Kidney (tissue), 14 donors: ENCODE data around the gene UBR3. TPM values are rescaled to one million over a fixed set of nuclear protein-coding genes. Genes with fewer than 3 reads are reported as not detected.

Experiments
- DNase-seq, 5 donors: peaks; one replicate each; pipeline ENCODE4 v3.0.0-alpha.2; 2013 to 2020
- FAIRE-seq: peaks from 2 replicates; lab custom pipeline; 2012; peaks lifted over from hg19 to GRCh38; lab: Jason Lieb, UNC
- H3K27ac ChIP-seq, 2 donors: one replicate each; pipeline ENCODE4 v1.7.0; 2013; ENCODE audit warnings: low read depth in 2 of 2, low read length in 2 of 2, inconsistent platforms in 1 of 2
- H3K27me3 ChIP-seq: one replicate; pipeline ENCODE4 v1.7.1; 2013; ENCODE audit warnings: low read length, inconsistent platforms; ENCODE audit not compliant: control insufficient read depth, insufficient read depth
- H3K36me3 ChIP-seq, 3 donors: one replicate each; pipeline versions ENCODE4 v1.7.0 to v1.7.1; 2013; ENCODE audit warnings: low read length in 3 of 3, control low read depth in 1 of 3, inconsistent platforms in 1 of 3; ENCODE audit not compliant: insufficient read depth in 3 of 3, control insufficient read depth in 2 of 3
- H3K4me1 ChIP-seq, 3 donors: one replicate each; pipeline versions ENCODE4 v1.7.0 to v1.7.1; 2013; ENCODE audit warnings: low read length in 3 of 3, inconsistent platforms in 1 of 3, low read depth in 1 of 3; ENCODE audit not compliant: control insufficient read depth in 2 of 3, insufficient read depth in 2 of 3
- H3K4me3 ChIP-seq, 3 donors: one replicate each; pipeline versions ENCODE4 v1.7.0 to v1.8.1; 2013; ENCODE audit warnings: low read length in 3 of 3, control low read depth in 1 of 3, inconsistent platforms in 1 of 3
- H3K9ac ChIP-seq, 3 donors: one replicate each; pipeline versions ENCODE4 v1.7.0 to v1.7.1; 2013; ENCODE audit warnings: low read length in 3 of 3, control low read depth in 1 of 3, inconsistent platforms in 1 of 3
- H3K9me3 ChIP-seq, 3 donors: one replicate each; pipeline versions ENCODE4 v1.7.0 to v1.7.1; 2013; ENCODE audit warnings: low read length in 3 of 3, control low read depth in 1 of 3, inconsistent platforms in 1 of 3; ENCODE audit not compliant: control insufficient read depth in 2 of 3, insufficient read depth in 1 of 3
- intact Hi-C: fragments of 100-400 bp; cut with DNase I; formaldehyde crosslinking; loops from one replicate; pipeline ENCODE4 v1.11.1; 2022
- polyA plus RNA-seq: library from polyadenylated mRNA; stranded (reverse); fragments of 350-450 nt; fragmentation: Illumina TruSeq; extraction: RNeasy Lipid Tissue Mini Kit (QIAGEN cat#74804); gene quantifications from one replicate; pipeline ENCODE4 v1.2.3, GENCODE V29; 2014; ENCODE audit warnings: low read depth, low replicate concordance; ENCODE audit not compliant: insufficient read depth
- total RNA-seq: library from RNA; stranded (reverse); fragmentation: NEBNext Ultra II Directional; extraction: Animal tissue kit (Norgen Biotek cat#: 25700); gene quantifications from one replicate; pipeline ENCODE4 v1.2.1, GENCODE V29; 2021
- TF ChIP-seq, protein P1 (sequence below): IDR thresholded peaks from 3 replicates; pipeline ENCODE4 v1.5.1; 2012; ENCODE audit warnings: mild to moderate bottlenecking, moderate library complexity, borderline replicate concordance; ENCODE audit not compliant: insufficient read depth; ENCODE audit errors: extremely low read depth
- donor health status: control.
- donor health status: control.
- donor health status: control.
- donor health status: control.
- donor health status: control.
- donor health status: DM: yes; HTN: yes; CAD: no.
- donor health status: Normal renal cell carcinoma (clear cell type).

UBR3 gene
- total and polyA plus RNA-seq, 2 donors from 2014 or later: 10.2 to 41.0 TPM

DNA sequence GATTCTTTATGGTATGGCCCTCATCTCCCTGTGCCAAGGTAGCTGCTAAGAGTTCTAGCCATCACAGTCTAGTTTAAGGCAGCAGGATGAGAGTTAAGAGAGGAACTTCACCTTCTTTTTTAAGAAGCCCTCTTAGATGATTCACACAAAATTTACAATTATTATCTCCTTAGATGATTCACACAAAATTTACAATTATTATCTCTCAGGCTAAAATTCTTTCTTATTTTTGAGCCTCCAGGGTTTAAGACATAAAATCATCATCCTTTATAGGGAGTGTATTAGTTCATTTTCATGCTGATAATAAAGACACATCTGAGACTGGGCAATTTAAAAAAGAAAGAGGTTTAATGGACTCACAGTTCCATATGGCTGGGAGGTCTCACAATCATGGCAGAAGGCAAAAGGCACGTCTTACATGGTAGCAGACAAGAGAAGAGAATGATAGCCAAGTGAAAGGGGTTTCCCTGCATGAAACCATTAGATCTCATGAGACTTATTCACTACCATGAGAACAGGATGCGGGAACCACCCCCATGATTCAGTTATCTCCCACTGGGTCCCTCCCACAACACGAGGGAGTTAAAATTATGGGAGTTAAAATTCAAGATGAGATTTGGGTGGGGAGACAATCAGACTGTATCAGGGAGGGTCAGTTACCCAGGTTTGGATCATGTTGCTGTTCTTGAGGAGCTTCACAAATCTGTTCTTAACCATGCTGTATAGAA lies 217.7 kb downstream of the UBR3 start:
- DNase-seq: no peak
- Histone ChIP-seq H3K9me3 (no peaks in the 10 kb centered on the region), H3K36me3 (peaks cover 0 to 6% (median 2%) of the 10 kb centered on the region in 3 donors), H3K4me3 (no peak overlapping the region), H3K4me1 (no peaks in the 10 kb centered on the region), H3K27ac (no peak overlapping the region), H3K27me3 (no peaks in the 10 kb centered on the region), H3K9ac (no peak overlapping the region)
- TF ChIP-seq, protein P1, sequence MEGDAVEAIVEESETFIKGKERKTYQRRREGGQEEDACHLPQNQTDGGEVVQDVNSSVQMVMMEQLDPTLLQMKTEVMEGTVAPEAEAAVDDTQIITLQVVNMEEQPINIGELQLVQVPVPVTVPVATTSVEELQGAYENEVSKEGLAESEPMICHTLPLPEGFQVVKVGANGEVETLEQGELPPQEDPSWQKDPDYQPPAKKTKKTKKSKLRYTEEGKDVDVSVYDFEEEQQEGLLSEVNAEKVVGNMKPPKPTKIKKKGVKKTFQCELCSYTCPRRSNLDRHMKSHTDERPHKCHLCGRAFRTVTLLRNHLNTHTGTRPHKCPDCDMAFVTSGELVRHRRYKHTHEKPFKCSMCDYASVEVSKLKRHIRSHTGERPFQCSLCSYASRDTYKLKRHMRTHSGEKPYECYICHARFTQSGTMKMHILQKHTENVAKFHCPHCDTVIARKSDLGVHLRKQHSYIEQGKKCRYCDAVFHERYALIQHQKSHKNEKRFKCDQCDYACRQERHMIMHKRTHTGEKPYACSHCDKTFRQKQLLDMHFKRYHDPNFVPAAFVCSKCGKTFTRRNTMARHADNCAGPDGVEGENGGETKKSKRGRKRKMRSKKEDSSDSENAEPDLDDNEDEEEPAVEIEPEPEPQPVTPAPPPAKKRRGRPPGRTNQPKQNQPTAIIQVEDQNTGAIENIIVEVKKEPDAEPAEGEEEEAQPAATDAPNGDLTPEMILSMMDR: no peak
- FAIRE-seq: no peak
- intact Hi-C loops: no loop called here

DNA sequence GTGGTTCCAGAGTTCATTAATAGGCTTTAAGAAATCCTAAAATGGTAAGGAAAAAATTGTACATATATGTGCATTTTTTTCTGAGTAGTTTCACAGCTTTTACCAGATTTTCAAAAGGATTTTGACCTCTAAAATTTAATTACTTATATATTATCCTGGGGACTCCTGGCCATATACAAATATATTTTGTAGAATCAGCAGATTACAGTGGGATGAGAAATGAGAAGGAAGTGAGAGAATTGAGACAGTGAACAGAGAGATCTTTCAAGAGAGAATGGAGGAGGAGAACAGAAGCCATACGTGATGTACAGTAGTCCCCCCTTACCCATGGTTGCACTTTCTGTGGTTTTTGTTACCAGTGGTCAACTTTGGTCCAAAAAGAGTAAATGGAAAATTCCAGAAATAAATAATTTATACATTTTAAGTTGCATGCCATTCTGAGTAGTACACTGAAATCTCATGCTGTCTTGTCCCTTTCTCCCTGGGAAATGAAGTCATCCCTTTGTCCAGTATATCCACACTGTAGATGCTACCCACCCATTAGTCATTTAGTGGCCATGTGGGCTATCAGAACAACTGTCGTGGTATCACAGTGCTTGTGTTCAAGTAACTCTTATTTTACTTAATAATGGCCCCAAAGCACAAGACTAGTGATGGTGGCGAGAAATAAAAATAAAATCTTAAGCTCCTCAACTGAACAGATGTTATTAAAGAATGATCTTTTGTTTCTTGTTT lies 220.2 kb downstream of the UBR3 start:
- TF ChIP-seq, protein P1: no peak
- no peak for DNase-seq

GRCh38 chr2:170052151-170052550 lies 224.9 kb downstream of the UBR3 start:
- Histone ChIP-seq H3K4me3 (no peak overlapping the region), H3K4me1 (no peaks in the 10 kb centered on the region), H3K9me3 (no peaks in the 10 kb centered on the region), H3K27me3 (no peaks in the 10 kb centered on the region), H3K9ac (no peak overlapping the region), H3K36me3 (peaks cover 3 to 6% (median 3%) of the 10 kb centered on the region in 3 donors), H3K27ac (no peak overlapping the region)
- DNase-seq (no peak), FAIRE-seq (no peak)
- intact Hi-C loops: no loop called here
- TF ChIP-seq, protein P1: no peak

More for the DNA sequence above, 220.2 kb downstream of the UBR3 start:
- H3K4me3 ChIP-seq: no peak overlapping the region
- H3K27me3 ChIP-seq: no peaks in the 10 kb centered on the region
- H3K36me3 ChIP-seq: peaks cover 0 to 3% (median 2%) of the 10 kb centered on the region in 3 donors
- intact Hi-C loops: no loop called here
- H3K27ac ChIP-seq: no peak overlapping the region
- FAIRE-seq: no peak
- no peaks in the 10 kb centered on the region for H3K9me3 ChIP-seq
- H3K4me1 ChIP-seq: no peaks in the 10 kb centered on the region
- no peak overlapping the region for H3K9ac ChIP-seq
